ENCODE data around the gene CCDC30.
"Not testable (repeated sequence)": the region's sequence is repeated elsewhere in the genome, so short reads cannot be mapped to it uniquely, and the experiment has no call there.

CCDC30 gene

DNA sequence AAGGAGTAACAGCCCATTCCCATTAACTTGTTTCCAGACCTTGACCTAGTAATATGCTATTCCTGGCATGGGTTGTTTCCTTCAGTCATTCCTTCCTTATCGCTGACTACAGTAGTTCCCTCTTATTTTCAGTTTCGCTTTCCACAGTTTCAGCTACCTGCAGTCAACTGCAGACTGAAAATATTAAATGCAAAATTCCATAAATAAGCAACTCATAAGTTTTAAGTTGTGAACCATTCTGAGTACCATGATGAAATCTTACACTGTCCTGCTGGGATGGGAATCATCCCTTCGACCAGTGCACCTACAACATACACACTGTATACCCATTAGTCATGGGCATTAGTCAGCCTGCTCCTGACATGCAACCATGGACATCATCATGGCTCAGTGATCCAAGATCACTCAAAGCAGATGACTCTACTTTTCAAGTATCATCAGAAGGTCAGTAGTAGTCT, 66.7 kb downstream of the CCDC30 start:
- DNase-seq (ENCODE audit: low spot score), result peak; percentile 44

DNA sequence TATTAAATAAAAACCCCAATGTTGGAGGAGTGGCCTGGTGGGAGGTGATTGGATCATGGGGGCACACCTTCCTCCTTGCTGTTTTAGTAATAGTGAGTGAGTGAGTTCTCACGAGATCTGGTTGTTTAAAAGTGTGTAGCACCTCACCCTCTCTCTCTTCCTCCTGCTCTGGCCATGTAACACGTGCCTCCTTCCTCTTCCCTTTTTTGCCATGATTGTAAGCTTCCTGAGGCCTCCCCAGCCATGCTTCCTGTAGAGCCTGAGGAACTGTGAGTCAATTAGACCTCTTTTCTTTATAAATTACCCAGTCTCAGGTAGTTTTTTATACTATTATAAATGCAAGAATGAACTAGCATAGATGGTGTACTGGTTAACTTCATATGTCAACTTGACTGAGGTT, 68.0 kb downstream of the CCDC30 start:
- DNase-seq (ENCODE audit: low spot score), result no peak

- no peak for DNase-seq (ENCODE audit: low spot score)
These were observed 70.2 kb downstream of the CCDC30 start for GRCh38 chr1:42533101-42533863.

DNA sequence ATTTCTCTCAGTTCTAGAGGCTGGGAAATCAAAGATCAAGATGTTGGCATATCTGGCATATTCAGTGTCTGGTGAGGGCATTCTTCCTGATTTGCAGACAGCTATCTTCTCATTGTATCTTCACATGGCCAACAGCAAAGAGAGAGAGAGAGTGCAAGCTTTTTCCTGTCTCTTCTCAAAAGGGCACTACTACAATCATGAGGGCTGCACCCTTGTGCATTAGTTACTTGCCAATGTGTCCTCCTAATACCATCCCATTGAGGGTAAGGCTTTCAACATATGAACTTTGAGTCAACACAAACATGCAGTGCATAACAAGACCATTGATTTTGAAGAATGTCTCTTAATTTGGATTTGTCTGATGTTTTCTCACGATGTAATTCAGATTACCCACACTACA, 78.0 kb downstream of the CCDC30 start:
- no peak for DNase-seq (ENCODE audit: low spot score)

DNA sequence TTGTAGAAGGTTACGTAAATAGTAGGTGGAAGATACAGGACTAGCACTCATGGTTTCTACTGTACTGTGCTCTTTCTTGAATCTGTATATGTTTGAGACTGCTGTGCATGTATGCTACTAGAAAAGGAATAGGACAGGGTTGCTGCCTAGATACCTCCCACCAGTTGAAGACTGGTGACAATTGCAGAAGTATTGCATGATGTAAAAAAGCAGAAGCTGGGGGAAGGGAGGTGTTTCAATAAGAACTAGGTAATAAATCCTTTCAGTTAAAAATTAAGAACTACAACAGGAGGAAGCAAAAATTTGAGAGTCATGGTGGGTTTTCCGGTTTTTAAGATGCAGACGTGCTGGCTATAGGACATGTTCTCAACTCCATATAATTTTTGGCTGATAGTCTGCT, 88.1 kb downstream of the CCDC30 start:
- DNase-seq (ENCODE audit: low spot score), result no peak

- DNase-seq (ENCODE audit: low spot score), result no peak
These were observed 88.5 kb downstream of the CCDC30 start for GRCh38 chr1:42551590-42551989.

GRCh38 chr1:42552636-42553035, 89.5 kb downstream of the CCDC30 start:
- DNase-seq (ENCODE audit: low spot score), result no peak

GRCh38 chr1:42557230-42557851, 94.3 kb downstream of the CCDC30 start:
- DNase-seq (ENCODE audit: low spot score), result no peak

- DNase-seq (ENCODE audit: low spot score), result no peak
These were observed 104.0 kb downstream of the CCDC30 start for GRCh38 chr1:42567038-42567437.

GRCh38 chr1:42576935-42577334, 113.8 kb downstream of the CCDC30 start:
- no peak for DNase-seq (ENCODE audit: low spot score)

DNA sequence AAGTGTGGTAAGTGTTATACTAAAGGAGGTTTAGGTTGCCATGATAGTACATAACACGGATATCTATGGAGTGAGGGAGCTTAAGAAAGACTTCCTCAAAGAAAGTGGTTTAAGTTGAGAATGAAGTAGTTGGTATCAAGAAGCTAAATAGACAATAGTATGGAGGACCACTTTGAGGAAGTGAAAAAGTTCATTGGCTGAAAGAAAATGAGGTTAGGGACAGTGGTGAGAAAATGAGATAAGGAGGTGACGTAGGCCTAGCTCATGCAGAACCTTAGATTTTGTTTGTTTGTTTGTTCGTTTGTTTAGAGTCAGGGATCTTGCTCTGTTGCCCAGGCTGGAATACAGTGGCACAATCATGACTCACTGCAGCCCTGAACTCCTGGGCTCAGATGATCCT, 122.9 kb downstream of the CCDC30 start:
- DNase-seq (ENCODE audit: low spot score), result no peak

DNA sequence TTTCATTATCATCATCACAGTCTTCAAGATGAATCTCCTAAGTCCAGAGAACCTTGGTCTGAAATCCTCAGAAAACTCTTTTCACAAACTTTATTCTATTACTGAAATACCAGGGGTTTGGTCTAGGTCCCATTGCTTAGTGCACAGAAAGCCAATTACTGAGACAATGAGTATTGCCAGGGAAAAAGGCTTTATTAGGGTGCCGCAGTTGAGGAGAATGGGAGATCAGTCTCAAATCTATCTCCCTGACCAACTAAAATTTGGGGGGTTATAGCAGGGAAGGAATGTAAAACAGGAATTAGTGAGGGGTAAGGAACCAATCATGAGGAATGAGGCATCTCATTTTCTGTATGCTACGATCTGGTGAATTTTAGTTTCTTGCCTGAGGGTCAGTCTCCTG, 124.7 kb downstream of the CCDC30 start:
- no peak for DNase-seq (ENCODE audit: low spot score)

GRCh38 chr1:42592811-42593210, 129.7 kb downstream of the CCDC30 start:
- DNase-seq (ENCODE audit: low spot score), result no peak

GRCh38 chr1:42593486-42594100, 130.5 kb downstream of the CCDC30 start:
- DNase-seq (ENCODE audit: low spot score), result no peak

GRCh38 chr1:42601472-42601871, 138.4 kb downstream of the CCDC30 start:
- no peak for DNase-seq (ENCODE audit: low spot score)

GRCh38 chr1:42613803-42614131, 150.7 kb downstream of the CCDC30 start:
- DNase-seq (ENCODE audit: low spot score), result no peak

DNA sequence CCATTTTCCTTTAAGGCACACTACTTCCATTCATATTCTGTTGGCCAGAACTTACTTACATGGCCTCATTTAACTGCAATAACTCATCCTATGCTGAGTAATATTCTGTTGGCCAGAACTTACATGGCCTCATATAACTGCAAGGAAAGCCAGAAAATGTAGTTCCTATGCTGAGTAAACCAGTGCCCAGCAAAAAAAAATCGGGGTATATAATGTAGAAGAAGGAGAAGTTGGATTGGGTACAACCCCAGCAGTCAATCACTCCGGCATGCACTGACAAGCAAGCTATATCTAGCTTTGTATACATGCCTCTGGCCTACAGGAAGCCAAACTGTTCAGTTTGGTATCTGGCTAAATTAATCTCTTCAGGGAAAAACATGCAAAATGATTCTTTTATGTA, 155.8 kb downstream of the CCDC30 start:
- no peak for DNase-seq (ENCODE audit: low spot score)

GRCh38 chr1:42620307-42620706, 157.2 kb downstream of the CCDC30 start:
- DNase-seq (ENCODE audit: low spot score), result no peak

DNA sequence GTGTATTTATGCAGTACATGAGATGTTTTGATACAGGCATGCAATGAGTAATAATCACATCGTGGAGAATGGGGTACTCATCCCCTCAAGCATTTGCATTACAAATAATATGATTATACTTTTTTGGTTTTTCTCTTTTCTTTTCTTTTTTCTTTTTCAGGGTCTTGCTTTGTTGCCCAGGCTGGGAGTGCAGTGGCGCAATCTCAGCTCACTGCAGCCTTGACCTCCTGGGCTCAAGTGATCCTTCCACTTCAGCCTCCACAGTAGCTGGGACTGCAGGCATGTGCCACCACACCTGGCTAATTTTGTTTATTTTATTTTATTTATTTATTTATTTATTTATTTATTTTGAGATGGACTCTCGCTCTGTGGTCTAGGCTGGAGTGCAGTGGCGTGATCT, 158.1 kb downstream of the CCDC30 start:
- DNase-seq (ENCODE audit: low spot score), result not testable (repeated sequence)

DNA sequence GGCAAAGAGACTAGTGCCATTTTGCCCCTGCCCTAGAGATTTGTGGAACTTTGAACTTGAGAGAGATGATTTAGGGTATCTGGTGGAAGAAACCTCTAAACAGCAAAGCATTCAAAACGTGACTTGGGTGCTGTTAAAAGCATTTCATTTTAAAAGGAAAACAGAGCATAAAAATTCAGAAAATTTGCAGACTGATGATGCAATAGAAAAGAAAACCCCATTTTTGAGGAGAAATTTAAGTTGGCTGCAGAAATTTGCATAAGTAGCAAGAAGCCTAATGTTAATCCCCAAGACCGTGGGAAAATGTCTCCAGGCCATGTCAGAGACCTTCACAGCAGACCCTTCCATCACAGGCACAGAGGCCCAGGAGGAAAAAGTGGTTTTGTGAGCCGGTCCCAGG, 164.1 kb downstream of the CCDC30 start:
- not testable (repeated sequence) for DNase-seq (ENCODE audit: low spot score)

DNA sequence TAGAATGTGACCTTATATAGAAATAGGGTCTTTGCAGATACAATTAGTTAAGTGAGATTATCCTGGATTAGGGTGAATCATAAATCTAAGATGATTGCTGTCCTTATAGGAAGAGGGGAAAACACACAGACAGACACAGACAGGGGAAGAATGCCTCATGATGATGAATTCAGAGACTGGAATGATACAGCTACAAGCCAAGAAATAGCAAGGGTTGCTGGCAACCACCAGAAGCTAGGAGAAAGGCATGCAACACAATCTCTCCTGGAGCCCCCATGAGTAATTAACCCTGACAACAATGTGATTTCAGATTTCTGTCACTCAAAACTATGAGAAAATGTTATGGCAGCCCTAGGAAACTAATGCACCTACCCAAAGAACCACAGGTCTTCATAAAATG, 176.0 kb downstream of the CCDC30 start:
- DNase-seq (ENCODE audit: low spot score), result no peak

- no peak for DNase-seq (ENCODE audit: low spot score)
These were observed 183.0 kb downstream of the CCDC30 start for GRCh38 chr1:42646056-42646455.

GRCh38 chr1:42657201-42657600, 194.1 kb downstream of the CCDC30 start:
- no peak for DNase-seq (ENCODE audit: low spot score)

Measured in GM03348 (cell line).